ENCODE measurements around the gene ANXA7.

DNA sequence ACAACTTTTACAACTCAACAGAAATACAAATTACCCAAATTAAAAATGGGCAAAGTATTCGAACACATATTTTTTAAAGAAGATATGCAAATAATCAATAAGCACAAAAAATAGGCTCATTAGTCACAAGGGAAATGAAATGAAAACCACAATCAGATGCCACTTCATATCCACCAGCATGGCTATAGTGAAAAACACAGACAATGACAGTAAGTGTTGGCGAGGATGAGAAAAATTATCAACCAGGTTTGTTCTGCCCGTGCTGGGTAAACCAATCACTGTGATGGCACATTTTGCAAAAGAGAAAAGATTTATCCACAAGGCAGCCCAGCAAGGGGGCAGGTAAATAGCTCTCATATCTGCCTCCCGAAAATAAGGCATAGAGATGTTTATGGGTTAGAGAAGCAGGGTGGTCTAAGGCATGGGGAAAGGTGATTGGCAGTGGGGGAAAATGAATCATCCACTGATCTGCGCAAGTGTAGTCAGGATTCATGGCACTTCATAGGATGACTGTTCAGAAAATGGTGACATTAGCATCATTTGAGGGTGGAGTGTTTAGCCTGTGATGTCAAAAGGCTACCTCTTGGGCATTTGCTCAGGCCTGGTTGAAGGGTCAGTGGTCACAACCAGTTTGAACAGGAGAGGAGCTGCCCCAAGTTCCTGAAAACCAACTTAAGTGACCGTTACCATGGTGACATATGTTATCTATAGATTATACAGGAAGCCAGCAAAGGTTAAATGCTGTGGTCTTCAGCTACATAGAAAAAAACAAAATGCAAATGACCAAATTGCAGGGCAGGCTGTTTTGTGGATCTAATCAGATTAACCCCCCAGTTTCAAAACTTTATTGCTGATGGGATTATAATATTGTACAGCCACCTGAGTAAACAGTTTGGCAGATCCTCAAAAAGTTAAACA lies 47.2 kb downstream of the ANXA7 start:
- TF ChIP-seq, protein P1, sequence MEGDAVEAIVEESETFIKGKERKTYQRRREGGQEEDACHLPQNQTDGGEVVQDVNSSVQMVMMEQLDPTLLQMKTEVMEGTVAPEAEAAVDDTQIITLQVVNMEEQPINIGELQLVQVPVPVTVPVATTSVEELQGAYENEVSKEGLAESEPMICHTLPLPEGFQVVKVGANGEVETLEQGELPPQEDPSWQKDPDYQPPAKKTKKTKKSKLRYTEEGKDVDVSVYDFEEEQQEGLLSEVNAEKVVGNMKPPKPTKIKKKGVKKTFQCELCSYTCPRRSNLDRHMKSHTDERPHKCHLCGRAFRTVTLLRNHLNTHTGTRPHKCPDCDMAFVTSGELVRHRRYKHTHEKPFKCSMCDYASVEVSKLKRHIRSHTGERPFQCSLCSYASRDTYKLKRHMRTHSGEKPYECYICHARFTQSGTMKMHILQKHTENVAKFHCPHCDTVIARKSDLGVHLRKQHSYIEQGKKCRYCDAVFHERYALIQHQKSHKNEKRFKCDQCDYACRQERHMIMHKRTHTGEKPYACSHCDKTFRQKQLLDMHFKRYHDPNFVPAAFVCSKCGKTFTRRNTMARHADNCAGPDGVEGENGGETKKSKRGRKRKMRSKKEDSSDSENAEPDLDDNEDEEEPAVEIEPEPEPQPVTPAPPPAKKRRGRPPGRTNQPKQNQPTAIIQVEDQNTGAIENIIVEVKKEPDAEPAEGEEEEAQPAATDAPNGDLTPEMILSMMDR (conservative IDR thresholded peaks at IDR 0.05 in 1 of 2, IDR thresholded peaks at IDR 0.05 in 1 of 2; ENCODE audit: extremely low read depth in 1 of 2, insufficient read depth in 1 of 2, low read depth in 1 of 2, low read length in 2 of 2) = no peak
- TF ChIP-seq EZH2 (IDR thresholded peaks at IDR 0.05; ENCODE audit: borderline replicate concordance, low read length) = no peak
